Mesendoderm (in vitro differentiated cells): ENCODE results near the gene WWC1.

ENCODE experiments used
- DNase-seq: peaks from one replicate; pipeline ENCODE4 v3.0.0; 2013
- H2AK5ac ChIP-seq: 2 replicates; pipeline ENCODE4 v1.6.1; 2013; ENCODE audit warnings: low read length, inconsistent platforms
- H2BK120ac ChIP-seq: 2 replicates; pipeline ENCODE4 v1.6.1; 2013; ENCODE audit warnings: low read depth, mild to moderate bottlenecking, low read length, moderate library complexity, mixed read lengths
- H2BK15ac ChIP-seq: replicated peaks from 2 replicates; pipeline ENCODE4 v1.6.1; 2013; ENCODE audit warnings: low read depth, mild to moderate bottlenecking, moderate library complexity
- H2BK5ac ChIP-seq: 2 replicates; pipeline ENCODE4 v1.6.1; 2013; ENCODE audit warnings: low read length, inconsistent platforms
- H3K18ac ChIP-seq: 2 replicates; pipeline ENCODE4 v1.6.1; 2013; ENCODE audit warnings: mild to moderate bottlenecking, low read length, mixed read lengths
- H3K23ac ChIP-seq: one replicate; pipeline ENCODE4 v1.6.1; 2013; ENCODE audit warnings: low read length
- H3K27ac ChIP-seq: 2 replicates; pipeline ENCODE4 v1.5.1; 2013; ENCODE audit warnings: low read depth, mild to moderate bottlenecking, inconsistent platforms, low read length, moderate library complexity
- H3K27me3 ChIP-seq: 2 replicates; pipeline ENCODE4 v1.6.1; 2013; ENCODE audit warnings: low read length, control low read depth, mild to moderate bottlenecking, inconsistent platforms; ENCODE audit not compliant: insufficient read depth, poor library complexity
- H3K36me3 ChIP-seq: 2 replicates; pipeline ENCODE4 v1.6.1; 2013; ENCODE audit warnings: low read length, inconsistent platforms; ENCODE audit not compliant: control insufficient read depth, insufficient read depth
- H3K4ac ChIP-seq: one replicate; pipeline ENCODE4 v1.6.1; 2013; ENCODE audit warnings: low read depth, mild to moderate bottlenecking, low read length, moderate library complexity
- H3K4me1 ChIP-seq: 2 replicates; pipeline ENCODE4 v1.6.1; 2013; ENCODE audit warnings: low read depth, low read length, inconsistent platforms; ENCODE audit not compliant: control insufficient read depth
- H3K4me2 ChIP-seq: 2 replicates; pipeline ENCODE4 v1.6.1; 2013; ENCODE audit warnings: low read length
- H3K4me3 ChIP-seq: 2 replicates; pipeline ENCODE4 v1.5.1; 2013; ENCODE audit warnings: mild to moderate bottlenecking, low read length
- H3K56ac ChIP-seq: one replicate; pipeline ENCODE4 v1.6.1; 2013; ENCODE audit warnings: low read length
- H3K79me1 ChIP-seq: 2 replicates; pipeline ENCODE4 v1.6.1; 2013; ENCODE audit warnings: low read length, inconsistent platforms
- H3K79me2 ChIP-seq: 2 replicates; pipeline ENCODE4 v1.6.1; 2013; ENCODE audit warnings: mild to moderate bottlenecking, low read length; ENCODE audit not compliant: control insufficient read depth, insufficient read depth
- H3K9ac ChIP-seq: 2 replicates; pipeline ENCODE4 v1.6.1; 2013; ENCODE audit warnings: low read length, inconsistent platforms
- H4K5ac ChIP-seq: one replicate; pipeline ENCODE4 v1.6.1; 2013; ENCODE audit warnings: low read length
- H4K8ac ChIP-seq: one replicate; pipeline ENCODE4 v1.6.1; 2013; ENCODE audit warnings: low read depth, mild to moderate bottlenecking, control low read depth, low read length, moderate library complexity
- WGBS: extraction: QIAGEN DNeasy Blood & Tissue Kit; methylation state at CpG from one replicate; pipeline ENCODE4 v1.1.7; 2013; ENCODE audit warnings: low lambda C conversion rate, missing lambda C conversion rate; ENCODE audit not compliant: insufficient coverage; ENCODE audit errors: extremely low coverage; 5-methylcytosine and 5-hydroxymethylcytosine counted together

Gene WWC1

DNA sequence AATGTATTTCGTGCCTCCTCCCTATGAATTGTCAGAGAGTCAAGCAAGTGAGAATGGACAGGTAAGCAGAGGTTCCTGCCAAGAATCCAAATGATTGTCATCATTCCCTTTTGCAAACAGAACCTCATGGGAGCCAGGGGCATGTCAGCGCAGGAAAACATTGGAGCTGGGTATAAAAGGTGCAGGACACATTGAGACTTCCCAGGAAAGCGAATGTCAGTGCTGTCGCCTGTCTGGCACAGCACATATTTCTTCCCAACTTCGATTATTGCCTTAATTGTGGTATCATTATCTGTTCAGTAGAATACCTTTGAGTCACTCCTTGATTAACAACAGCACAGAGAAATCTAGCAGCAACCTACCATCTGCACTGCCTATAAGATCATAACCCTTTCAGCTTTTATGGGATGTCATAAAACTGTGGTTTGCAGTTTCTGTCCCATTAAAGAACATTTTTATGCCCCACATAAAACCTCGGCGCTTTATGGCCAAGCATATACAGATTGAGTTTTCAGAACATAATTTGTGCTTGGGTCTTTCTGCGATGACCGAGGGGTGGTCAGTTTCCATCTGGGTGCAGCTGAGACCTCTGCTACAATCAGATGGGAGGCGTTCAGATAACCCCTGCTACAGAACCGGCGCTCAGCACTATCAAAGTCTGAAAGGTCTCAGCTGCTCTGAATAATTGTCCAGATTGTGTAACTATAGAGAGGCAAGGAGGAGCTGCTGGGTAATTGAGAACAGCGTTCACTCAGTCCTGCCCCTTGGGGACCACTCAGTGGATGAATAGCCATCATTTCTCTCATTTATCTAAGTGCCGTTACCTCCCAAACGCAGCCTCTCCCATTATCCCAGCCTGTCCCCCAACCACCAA is 30.9 kb upstream of the WWC1 start:
- no peaks in the 10 kb centered on the region for H3K27me3 ChIP-seq
- no peaks in the 10 kb centered on the region for H3K36me3 ChIP-seq
- no peak overlapping the region for H3K23ac ChIP-seq
- H3K79me1 ChIP-seq = no peaks in the 10 kb centered on the region
- no peak overlapping the region for H3K4ac ChIP-seq
- H3K4me1 ChIP-seq = no peaks in the 10 kb centered on the region
- H3K18ac ChIP-seq = no peak overlapping the region
- DNase-seq = no peak
- no peak overlapping the region for H2BK5ac ChIP-seq
- H3K9ac ChIP-seq = no peak overlapping the region
- H3K79me2 ChIP-seq = no peaks in the 10 kb centered on the region
- H2BK120ac ChIP-seq = no peak overlapping the region
- no CpG with 5 or more reads among the region's 15 CpGs for WGBS
- H3K4me3 ChIP-seq = no peak overlapping the region
- H4K8ac ChIP-seq = no peak overlapping the region
- no peak overlapping the region for H3K56ac ChIP-seq
- H4K5ac ChIP-seq = no peak overlapping the region
- H3K27ac ChIP-seq = no peak overlapping the region
- H2AK5ac ChIP-seq = no peak overlapping the region
- H2BK15ac ChIP-seq = no peak overlapping the region
- no peak overlapping the region for H3K4me2 ChIP-seq

DNA sequence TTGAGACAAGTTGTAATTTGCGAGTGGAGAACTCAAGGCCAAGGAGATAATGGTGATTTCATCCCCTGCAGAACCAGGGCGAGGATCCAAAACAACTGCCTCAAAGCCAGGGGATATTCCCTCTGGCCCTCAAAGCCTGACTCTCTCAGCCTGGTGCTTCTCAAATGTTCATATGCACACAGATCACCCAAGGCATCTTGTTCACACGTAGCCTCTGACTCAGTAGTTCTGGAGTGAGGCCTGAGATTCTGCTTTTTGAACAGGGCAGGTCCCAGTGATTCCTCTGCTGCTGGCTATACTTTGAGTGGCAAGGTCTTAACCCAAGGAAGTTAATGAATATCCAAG is 30.2 kb upstream of the WWC1 start:
- H3K4me2 ChIP-seq = no peak overlapping the region
- H3K4me1 ChIP-seq = no peaks in the 10 kb centered on the region
- H3K4me3 ChIP-seq = no peak overlapping the region
- H3K36me3 ChIP-seq = no peaks in the 10 kb centered on the region
- H3K27ac ChIP-seq = no peak overlapping the region
- no CpG with 5 or more reads among the region's 3 CpGs for WGBS
- no peak overlapping the region for H3K56ac ChIP-seq
- no peak overlapping the region for H3K18ac ChIP-seq
- H3K79me1 ChIP-seq = no peaks in the 10 kb centered on the region
- no peaks in the 10 kb centered on the region for H3K79me2 ChIP-seq
- no peak overlapping the region for H3K23ac ChIP-seq
- H4K5ac ChIP-seq = no peak overlapping the region
- H2BK120ac ChIP-seq = no peak overlapping the region
- no peak overlapping the region for H3K9ac ChIP-seq
- H4K8ac ChIP-seq = no peak overlapping the region
- no peak overlapping the region for H2AK5ac ChIP-seq
- DNase-seq = no peak
- H3K4ac ChIP-seq = no peak overlapping the region
- no peaks in the 10 kb centered on the region for H3K27me3 ChIP-seq
- H2BK15ac ChIP-seq = no peak overlapping the region
- no peak overlapping the region for H2BK5ac ChIP-seq

DNA sequence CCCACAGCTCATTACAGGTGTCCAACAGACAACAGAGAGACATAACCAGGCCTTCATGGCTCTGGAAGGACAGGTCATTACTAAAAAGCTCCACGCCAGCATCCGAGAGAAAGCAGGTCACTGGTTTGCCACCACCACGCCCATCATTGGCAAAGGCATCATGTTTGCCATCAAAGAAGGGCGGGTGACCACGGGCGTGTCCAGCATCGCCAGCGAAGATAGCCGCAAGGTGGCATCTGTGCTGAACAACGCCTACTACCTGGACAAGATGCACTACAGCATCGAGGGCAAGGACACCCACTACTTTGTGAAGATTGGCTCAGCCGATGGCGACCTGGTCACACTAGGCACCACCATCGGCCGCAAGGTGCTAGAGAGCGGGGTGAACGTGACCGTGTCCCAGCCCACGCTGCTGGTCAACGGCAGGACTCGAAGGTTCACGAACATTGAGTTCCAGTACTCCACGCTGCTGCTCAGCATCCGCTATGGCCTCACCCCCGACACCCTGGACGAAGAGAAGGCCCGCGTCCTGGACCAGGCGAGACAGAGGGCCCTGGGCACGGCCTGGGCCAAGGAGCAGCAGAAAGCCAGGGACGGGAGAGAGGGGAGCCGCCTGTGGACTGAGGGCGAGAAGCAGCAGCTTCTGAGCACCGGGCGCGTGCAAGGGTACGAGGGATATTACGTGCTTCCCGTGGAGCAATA is 29.3 kb upstream of the WWC1 start:
- H3K4me1 ChIP-seq = no peaks in the 10 kb centered on the region
- H3K27me3 ChIP-seq = no peaks in the 10 kb centered on the region
- H2BK120ac ChIP-seq = no peak overlapping the region
- no peak overlapping the region for H3K4me2 ChIP-seq
- no peak overlapping the region for H4K8ac ChIP-seq
- H3K9ac ChIP-seq = no peak overlapping the region
- H3K36me3 ChIP-seq = no peaks in the 10 kb centered on the region
- H3K23ac ChIP-seq = peak overlapping the region; percentile 74
- no peaks in the 10 kb centered on the region for H3K79me1 ChIP-seq
- H3K4ac ChIP-seq = no peak overlapping the region
- H2BK5ac ChIP-seq = no peak overlapping the region
- no peak overlapping the region for H3K56ac ChIP-seq
- no CpG with 5 or more reads among the region's 39 CpGs for WGBS
- H3K79me2 ChIP-seq = no peaks in the 10 kb centered on the region
- no peak overlapping the region for H2AK5ac ChIP-seq
- no peak overlapping the region for H2BK15ac ChIP-seq
- H3K27ac ChIP-seq = no peak overlapping the region
- DNase-seq = no peak
- H3K4me3 ChIP-seq = no peak overlapping the region
- no peak overlapping the region for H3K18ac ChIP-seq
- H4K5ac ChIP-seq = no peak overlapping the region

DNA sequence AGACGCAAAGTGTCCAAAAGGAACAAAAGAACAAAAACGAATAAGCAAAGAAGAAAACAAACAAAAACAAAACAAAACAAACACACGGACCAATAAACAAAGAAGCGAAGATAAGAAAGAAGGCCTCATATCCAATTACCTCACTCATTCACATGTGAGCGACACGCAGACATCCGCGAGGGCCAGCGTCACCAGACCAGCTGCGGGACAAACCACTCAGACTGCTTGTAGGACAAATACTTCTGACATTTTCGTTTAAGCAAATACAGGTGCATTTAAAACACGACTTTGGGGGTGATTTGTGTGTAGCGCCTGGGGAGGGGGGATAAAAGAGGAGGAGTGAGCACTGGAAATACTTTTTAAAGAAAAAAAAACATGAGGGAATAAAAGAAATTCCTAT is 28.3 kb upstream of the WWC1 start:
- WGBS = no CpG with 5 or more reads among the region's 13 CpGs

DNA sequence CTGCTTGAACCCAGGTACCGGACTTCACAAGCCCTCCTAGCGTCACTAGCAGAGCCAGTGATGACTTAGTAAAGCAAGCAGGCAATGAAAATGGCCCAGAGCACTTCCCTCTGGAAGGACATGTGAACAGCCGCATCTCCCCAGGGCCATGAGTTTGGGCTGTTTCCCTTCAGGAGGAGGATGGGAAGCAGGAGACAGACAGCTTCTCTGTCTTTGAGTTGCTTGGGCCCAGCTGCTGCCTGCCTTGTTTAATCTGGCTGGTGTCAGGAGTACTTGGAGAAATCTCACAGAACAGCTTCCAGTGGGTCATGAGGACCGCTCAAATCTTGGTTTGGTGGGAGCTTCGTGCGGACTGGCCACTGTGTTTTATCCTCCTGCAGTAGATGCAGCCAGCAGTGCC is 25.4 kb upstream of the WWC1 start:
- no peak overlapping the region for H4K5ac ChIP-seq
- H3K23ac ChIP-seq = no peak overlapping the region
- H3K36me3 ChIP-seq = no peaks in the 10 kb centered on the region
- no peak overlapping the region for H3K4ac ChIP-seq
- H2BK5ac ChIP-seq = no peak overlapping the region
- no peak overlapping the region for H3K56ac ChIP-seq
- H3K18ac ChIP-seq = no peak overlapping the region
- H3K79me2 ChIP-seq = no peaks in the 10 kb centered on the region
- no peak overlapping the region for H2BK15ac ChIP-seq
- DNase-seq = no peak
- H3K9ac ChIP-seq = no peak overlapping the region
- H2BK120ac ChIP-seq = no peak overlapping the region
- WGBS = no CpG with 5 or more reads among the region's 6 CpGs
- no peaks in the 10 kb centered on the region for H3K27me3 ChIP-seq
- H3K4me1 ChIP-seq = peaks cover 9% of the 10 kb centered on the region
- H2AK5ac ChIP-seq = no peak overlapping the region
- no peak overlapping the region for H4K8ac ChIP-seq
- H3K27ac ChIP-seq = no peak overlapping the region
- no peak overlapping the region for H3K4me3 ChIP-seq
- H3K4me2 ChIP-seq = no peak overlapping the region
- H3K79me1 ChIP-seq = no peaks in the 10 kb centered on the region

More for the DNA sequence above, 28.3 kb upstream of the WWC1 start:
- Histone ChIP-seq H3K18ac (no peak overlapping the region), H3K27me3 (no peaks in the 10 kb centered on the region), H3K79me2 (no peaks in the 10 kb centered on the region), H2BK120ac (no peak overlapping the region), H3K4me2 (no peak overlapping the region), H3K27ac (no peak overlapping the region), H3K23ac (no peak overlapping the region), H2BK5ac (no peak overlapping the region), H3K4me3 (no peak overlapping the region), H2BK15ac (no peak overlapping the region), H3K79me1 (no peaks in the 10 kb centered on the region), H3K9ac (no peak overlapping the region), H2AK5ac (no peak overlapping the region), H4K8ac (no peak overlapping the region), H3K36me3 (no peaks in the 10 kb centered on the region), H4K5ac (no peak overlapping the region), H3K4ac (no peak overlapping the region), H3K56ac (no peak overlapping the region), H3K4me1 (no peaks in the 10 kb centered on the region)
- DNase-seq = no peak
